ENCODE results near the gene FIBIN.

- TF ChIP-seq POLR2AphosphoS5 (IDR thresholded peaks at IDR 0.05) (no peak), SMC3 (conservative IDR thresholded peaks at IDR 0.05; ENCODE audit: poor library complexity) (no peak), EZH2 (IDR thresholded peaks at IDR 0.05; ENCODE audit: borderline replicate concordance, insufficient read depth, low read length, poor library complexity, severe bottlenecking) (no peak), EP300 (conservative IDR thresholded peaks at IDR 0.05; ENCODE audit: poor library complexity, severe bottlenecking) (no peak)
- TF ChIP-seq, protein P1, sequence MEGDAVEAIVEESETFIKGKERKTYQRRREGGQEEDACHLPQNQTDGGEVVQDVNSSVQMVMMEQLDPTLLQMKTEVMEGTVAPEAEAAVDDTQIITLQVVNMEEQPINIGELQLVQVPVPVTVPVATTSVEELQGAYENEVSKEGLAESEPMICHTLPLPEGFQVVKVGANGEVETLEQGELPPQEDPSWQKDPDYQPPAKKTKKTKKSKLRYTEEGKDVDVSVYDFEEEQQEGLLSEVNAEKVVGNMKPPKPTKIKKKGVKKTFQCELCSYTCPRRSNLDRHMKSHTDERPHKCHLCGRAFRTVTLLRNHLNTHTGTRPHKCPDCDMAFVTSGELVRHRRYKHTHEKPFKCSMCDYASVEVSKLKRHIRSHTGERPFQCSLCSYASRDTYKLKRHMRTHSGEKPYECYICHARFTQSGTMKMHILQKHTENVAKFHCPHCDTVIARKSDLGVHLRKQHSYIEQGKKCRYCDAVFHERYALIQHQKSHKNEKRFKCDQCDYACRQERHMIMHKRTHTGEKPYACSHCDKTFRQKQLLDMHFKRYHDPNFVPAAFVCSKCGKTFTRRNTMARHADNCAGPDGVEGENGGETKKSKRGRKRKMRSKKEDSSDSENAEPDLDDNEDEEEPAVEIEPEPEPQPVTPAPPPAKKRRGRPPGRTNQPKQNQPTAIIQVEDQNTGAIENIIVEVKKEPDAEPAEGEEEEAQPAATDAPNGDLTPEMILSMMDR (IDR thresholded peaks at IDR 0.05; ENCODE audit: poor library complexity, severe bottlenecking) = no peak
Measured at GRCh38 chr11:27031754-27032153, 37.8 kb downstream of the FIBIN start.
